AG10803 (cell line): ENCODE measurements around the gene ABCA4.

Source experiments
- DNase-seq: peaks from one replicate; pipeline ENCODE4 v3.0.0; 2010; ENCODE audit warnings: low read depth
- H3K4me3 ChIP-seq: 2 replicates; pipeline ENCODE4 v1.5.1; 2011; ENCODE audit warnings: mild to moderate bottlenecking, low read length, control low read depth
- TF ChIP-seq, protein P1 (sequence below): conservative IDR thresholded peaks from 2 replicates; pipeline ENCODE4 v1.5.1; 2011; ENCODE audit warnings: mild to moderate bottlenecking, low read length, control low read depth, inconsistent platforms

The ABCA4 gene

DNA sequence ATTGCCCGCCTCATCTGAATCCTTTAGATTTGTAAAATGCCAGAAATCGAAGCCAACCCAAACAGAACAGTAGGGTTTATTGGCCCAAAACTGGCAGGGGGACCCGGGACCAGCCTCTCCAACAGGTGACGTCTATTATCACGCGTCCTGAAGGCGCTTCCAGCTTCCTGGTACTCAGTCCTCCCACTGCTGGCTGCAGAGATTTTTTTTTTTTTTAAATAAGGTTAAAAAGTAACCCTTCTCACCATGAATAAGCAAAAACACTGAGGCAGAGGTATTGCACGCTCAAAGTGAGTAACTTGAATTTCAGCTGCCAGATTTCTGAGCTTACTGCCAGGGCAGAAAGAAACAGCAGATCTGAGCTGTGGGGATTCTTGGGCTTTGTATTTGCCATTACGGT, 157.4 kb downstream of the ABCA4 start:
- DNase-seq, result no peak
- no peak overlapping the region for H3K4me3 ChIP-seq
- TF ChIP-seq, protein P1, sequence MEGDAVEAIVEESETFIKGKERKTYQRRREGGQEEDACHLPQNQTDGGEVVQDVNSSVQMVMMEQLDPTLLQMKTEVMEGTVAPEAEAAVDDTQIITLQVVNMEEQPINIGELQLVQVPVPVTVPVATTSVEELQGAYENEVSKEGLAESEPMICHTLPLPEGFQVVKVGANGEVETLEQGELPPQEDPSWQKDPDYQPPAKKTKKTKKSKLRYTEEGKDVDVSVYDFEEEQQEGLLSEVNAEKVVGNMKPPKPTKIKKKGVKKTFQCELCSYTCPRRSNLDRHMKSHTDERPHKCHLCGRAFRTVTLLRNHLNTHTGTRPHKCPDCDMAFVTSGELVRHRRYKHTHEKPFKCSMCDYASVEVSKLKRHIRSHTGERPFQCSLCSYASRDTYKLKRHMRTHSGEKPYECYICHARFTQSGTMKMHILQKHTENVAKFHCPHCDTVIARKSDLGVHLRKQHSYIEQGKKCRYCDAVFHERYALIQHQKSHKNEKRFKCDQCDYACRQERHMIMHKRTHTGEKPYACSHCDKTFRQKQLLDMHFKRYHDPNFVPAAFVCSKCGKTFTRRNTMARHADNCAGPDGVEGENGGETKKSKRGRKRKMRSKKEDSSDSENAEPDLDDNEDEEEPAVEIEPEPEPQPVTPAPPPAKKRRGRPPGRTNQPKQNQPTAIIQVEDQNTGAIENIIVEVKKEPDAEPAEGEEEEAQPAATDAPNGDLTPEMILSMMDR, result no peak

DNA sequence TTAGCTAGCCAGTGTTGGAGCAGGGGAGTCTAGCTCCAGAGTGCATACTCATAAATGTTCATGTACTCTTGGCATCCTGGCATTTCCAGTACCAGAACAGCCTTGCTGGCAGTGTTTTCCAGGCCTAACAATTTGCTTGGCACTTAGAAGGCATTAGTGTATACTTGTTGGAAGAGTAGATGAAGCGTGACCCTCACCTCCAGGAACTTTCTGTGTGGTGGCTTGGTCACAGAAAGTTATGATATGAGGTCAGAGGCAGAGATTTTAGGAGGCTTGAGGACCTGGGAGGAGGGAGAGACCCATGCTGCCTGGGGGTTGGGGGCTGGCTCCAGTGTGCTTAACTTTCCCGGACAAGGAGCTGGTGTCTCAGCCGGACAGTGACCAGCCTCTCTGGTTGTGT, 159.0 kb downstream of the ABCA4 start:
- no peak overlapping the region for H3K4me3 ChIP-seq
- DNase-seq, result no peak
- TF ChIP-seq, protein P1, result no peak

DNA sequence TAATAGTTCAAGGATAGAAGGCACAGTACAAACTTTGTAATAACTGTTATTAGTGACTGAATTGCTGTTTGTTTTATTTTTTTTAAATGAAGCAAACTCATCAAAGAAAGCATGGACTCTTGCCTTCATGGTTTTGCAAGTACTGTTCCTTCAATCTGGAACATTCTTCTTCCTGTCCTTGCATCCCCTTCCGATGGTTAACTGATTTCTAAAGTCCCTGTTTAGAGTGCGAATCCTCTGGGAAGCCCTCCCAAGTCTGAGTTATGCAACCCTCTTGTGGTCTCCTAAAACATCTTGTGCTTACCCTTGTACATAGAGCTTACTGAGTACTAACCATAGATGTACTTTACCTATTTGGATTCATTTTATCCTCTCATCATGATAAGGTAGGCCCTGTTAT, 159.5 kb downstream of the ABCA4 start:
- TF ChIP-seq, protein P1, result no peak
- no peak overlapping the region for H3K4me3 ChIP-seq

DNA sequence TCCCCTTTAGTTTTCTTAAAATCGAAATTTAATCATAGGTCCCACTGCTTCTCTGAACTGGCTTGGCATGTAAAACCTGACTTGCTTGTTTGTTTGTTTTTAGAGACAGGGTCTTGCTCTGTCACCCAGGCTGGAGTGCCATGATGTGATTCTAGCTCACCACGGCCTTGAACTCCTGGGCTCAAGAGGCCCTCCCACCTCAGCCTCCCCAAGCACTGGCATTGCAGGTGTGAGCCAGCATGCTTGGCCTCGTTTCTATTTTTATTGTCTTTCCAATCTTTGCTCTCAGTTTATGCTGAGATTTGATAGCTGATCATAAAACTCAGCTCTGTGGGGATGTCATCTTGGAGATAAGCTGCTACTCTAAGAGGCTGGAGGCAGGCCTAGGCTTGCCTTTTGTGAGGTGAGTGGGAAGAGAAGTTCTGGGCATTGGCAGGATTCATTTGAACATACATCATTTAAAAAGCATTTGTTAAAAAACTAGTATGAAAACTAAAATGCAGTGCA, 160.3 kb downstream of the ABCA4 start:
- TF ChIP-seq, protein P1, result no peak
- DNase-seq, result peak; percentile 27
- no peak overlapping the region for H3K4me3 ChIP-seq

More for the DNA sequence above, 159.5 kb downstream of the ABCA4 start:
- DNase-seq, result no peak

DNA sequence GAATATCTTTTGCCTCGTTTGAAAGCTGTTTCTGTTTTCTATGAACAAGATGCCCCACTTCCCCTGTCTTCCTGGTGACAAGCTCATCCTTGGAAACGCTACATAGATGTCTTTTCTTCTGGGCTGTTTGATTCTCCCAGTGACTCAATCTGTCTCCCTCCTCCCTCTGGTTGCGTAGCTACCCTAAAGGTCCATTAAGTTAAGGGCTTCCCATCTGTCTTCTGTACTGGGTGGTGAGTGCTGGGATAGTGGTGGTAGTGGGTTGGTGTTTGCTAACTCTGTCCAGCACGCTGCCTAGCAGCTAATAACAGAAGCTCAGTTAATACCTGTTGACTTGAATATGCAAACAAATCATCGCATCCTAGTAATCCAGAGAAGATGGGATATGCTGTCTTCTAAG, 161.5 kb downstream of the ABCA4 start:
- TF ChIP-seq, protein P1, result no peak
- no peak for DNase-seq

DNA sequence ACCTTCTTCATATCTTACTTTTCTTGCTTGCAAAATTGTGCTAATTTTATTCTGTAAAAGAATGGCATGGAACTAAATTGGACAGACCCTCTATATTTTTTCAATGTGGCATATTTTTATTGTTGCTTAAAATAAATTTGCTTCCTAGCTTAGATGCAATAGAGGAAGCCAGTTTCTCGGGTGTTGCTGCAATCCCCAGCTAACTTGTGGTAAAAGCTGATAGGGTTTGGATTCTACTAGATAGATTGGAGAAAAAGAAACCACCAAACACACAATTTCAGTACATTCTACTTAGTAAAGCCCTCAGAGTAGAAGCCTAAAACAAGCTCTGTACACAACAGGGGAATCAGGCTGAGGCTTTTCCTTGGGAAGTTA, 162.2 kb downstream of the ABCA4 start:
- no peak overlapping the region for H3K4me3 ChIP-seq
- DNase-seq, result no peak
- TF ChIP-seq, protein P1, result no peak

More for the DNA sequence above, 161.5 kb downstream of the ABCA4 start:
- no peak overlapping the region for H3K4me3 ChIP-seq

DNA sequence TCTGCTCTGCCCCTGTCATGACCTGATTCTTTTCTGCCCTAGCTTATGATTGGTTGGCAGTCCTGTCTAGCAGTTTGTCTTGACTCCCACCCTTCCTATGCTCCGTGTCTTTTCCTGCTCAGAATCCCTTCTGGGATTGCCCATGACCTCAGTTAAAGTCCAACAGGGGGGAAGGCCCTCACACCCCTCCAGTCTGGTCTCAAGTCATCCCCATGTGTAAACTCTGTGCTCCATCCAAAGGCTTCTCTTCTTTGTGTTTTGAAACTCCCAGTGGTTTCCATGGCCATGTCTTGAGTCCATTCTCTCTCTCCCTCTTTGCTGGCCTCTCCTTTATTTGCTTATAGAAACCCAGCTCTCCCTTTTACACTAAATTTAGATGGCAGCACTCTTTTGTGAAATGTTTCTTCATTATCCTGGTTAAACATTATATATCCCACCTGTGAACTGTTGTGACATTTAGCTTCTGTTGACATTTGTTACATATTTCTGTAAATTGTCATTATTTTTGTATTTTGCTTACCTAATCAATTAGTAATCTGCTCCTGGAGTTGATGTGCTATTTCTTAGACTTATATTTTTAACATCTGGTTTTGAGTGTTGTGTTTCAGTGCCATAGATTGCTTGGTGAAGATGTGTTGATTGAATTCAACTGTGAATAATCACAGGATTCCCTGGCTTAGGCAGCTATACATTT, 162.8 kb downstream of the ABCA4 start:
- TF ChIP-seq, protein P1, result no peak
- no peak overlapping the region for H3K4me3 ChIP-seq
- DNase-seq, result no peak
